H9 (cell line): Measurements from ENCODE around the gene PRRT2. TPM values are rescaled to one million over a fixed set of nuclear protein-coding genes. Genes with fewer than 3 reads are reported as not detected.

Source experiments
- DNase-seq: peaks from one replicate; pipeline ENCODE4 v3.0.0-alpha.2; 2017
- H2AFZ ChIP-seq: one replicate; pipeline ENCODE4 v1.6.1; 2013; ENCODE audit warnings: mild to moderate bottlenecking, low read length, control low read depth, moderate library complexity
- H2AK5ac ChIP-seq: 2 replicates; pipeline ENCODE4 v1.6.1; 2013; ENCODE audit warnings: low read length, control low read depth, mixed read lengths; ENCODE audit not compliant: insufficient read length
- H2BK120ac ChIP-seq: one replicate; pipeline ENCODE4 v1.6.1; 2013; ENCODE audit warnings: low read depth, mild to moderate bottlenecking, low read length, control low read depth, inconsistent platforms; ENCODE audit not compliant: poor library complexity, severe bottlenecking
- H2BK12ac ChIP-seq: 2 replicates; pipeline ENCODE4 v1.6.1; 2013; ENCODE audit warnings: low read length, control low read depth, mixed read lengths, low read depth; ENCODE audit not compliant: insufficient read length
- H2BK15ac ChIP-seq: 2 replicates; pipeline ENCODE4 v1.6.1; 2013; ENCODE audit warnings: low read depth, low read length, control low read depth
- H2BK20ac ChIP-seq: one replicate; pipeline ENCODE4 v1.6.1; 2013; ENCODE audit warnings: low read depth, mild to moderate bottlenecking, low read length, control low read depth, inconsistent platforms; ENCODE audit not compliant: poor library complexity, severe bottlenecking
- H2BK5ac ChIP-seq: 2 replicates; pipeline ENCODE4 v1.6.1; 2013; ENCODE audit warnings: low read length, control low read depth, mixed read lengths; ENCODE audit not compliant: insufficient read length
- H3K14ac ChIP-seq: 2 replicates; pipeline ENCODE4 v1.6.1; 2013; ENCODE audit warnings: low read length, control low read depth; ENCODE audit not compliant: insufficient read depth
- H3K18ac ChIP-seq: 2 replicates; pipeline ENCODE4 v1.6.1; 2013; ENCODE audit warnings: low read depth, mild to moderate bottlenecking, mixed read lengths, low read length, control low read depth; ENCODE audit not compliant: insufficient read length
- H3K23ac ChIP-seq: 2 replicates; pipeline ENCODE4 v1.6.1; 2013; ENCODE audit warnings: low read length, control low read depth, mixed read lengths, low read depth; ENCODE audit not compliant: insufficient read length
- H3K23me2 ChIP-seq: 2 replicates; pipeline ENCODE4 v1.6.1; 2013; ENCODE audit warnings: low read depth, mild to moderate bottlenecking, mixed read lengths, low read length, control low read depth; ENCODE audit not compliant: insufficient read length, poor library complexity, severe bottlenecking
- H3K27ac ChIP-seq: 2 replicates; pipeline ENCODE4 v1.5.1; 2013; ENCODE audit warnings: low read length, control low read depth, mixed read lengths, low read depth; ENCODE audit not compliant: insufficient read length
- H3K27me3 ChIP-seq: 2 replicates; pipeline ENCODE4 v1.6.1; 2013; ENCODE audit warnings: low read length, control low read depth, inconsistent platforms; ENCODE audit not compliant: insufficient read depth
- H3K4ac ChIP-seq: 2 replicates; pipeline ENCODE4 v1.6.1; 2013; ENCODE audit warnings: low read depth, mild to moderate bottlenecking, control low read depth, inconsistent platforms, low read length, moderate library complexity
- H3K4me1 ChIP-seq: 2 replicates; pipeline ENCODE4 v1.6.1; 2013; ENCODE audit warnings: low read length, control low read depth, inconsistent platforms; ENCODE audit not compliant: insufficient read depth
- H3K4me2 ChIP-seq: 2 replicates; pipeline ENCODE4 v1.6.1; 2013; ENCODE audit warnings: low read length, control low read depth, mixed read lengths; ENCODE audit not compliant: insufficient read length, insufficient read depth
- H3K56ac ChIP-seq: 2 replicates; pipeline ENCODE4 v1.6.1; 2013; ENCODE audit warnings: low read depth, mild to moderate bottlenecking, mixed read lengths, low read length, control low read depth; ENCODE audit not compliant: insufficient read length
- H3K79me1 ChIP-seq: 2 replicates; pipeline ENCODE4 v1.6.1; 2013; ENCODE audit warnings: low read depth, mild to moderate bottlenecking, moderate library complexity, low read length, control low read depth, inconsistent platforms; ENCODE audit not compliant: insufficient read depth, poor library complexity, severe bottlenecking
- H3K79me2 ChIP-seq: 2 replicates; pipeline ENCODE4 v1.6.1; 2013; ENCODE audit warnings: low read length, control low read depth, inconsistent platforms; ENCODE audit not compliant: insufficient read depth
- H3K9ac ChIP-seq: 2 replicates; pipeline ENCODE4 v1.6.1; 2013; ENCODE audit warnings: low read length, control low read depth, mixed read lengths; ENCODE audit not compliant: insufficient read length; ENCODE audit errors: extremely low read depth
- H3K9me3 ChIP-seq: one replicate; pipeline ENCODE4 v1.6.1; 2013; ENCODE audit warnings: low read depth, low read length, inconsistent platforms; ENCODE audit not compliant: control insufficient read depth
- H3T11ph ChIP-seq: one replicate; pipeline ENCODE4 v1.6.1; 2013; ENCODE audit warnings: mild to moderate bottlenecking, low read length, control low read depth, inconsistent platforms
- H4K20me1 ChIP-seq: one replicate; pipeline ENCODE4 v1.6.1; 2013; ENCODE audit not compliant: control insufficient read depth, insufficient read length, insufficient read depth
- H4K5ac ChIP-seq: 2 replicates; pipeline ENCODE4 v1.6.1; 2013; ENCODE audit warnings: low read depth, mild to moderate bottlenecking, mixed read lengths, low read length, control low read depth; ENCODE audit not compliant: insufficient read length
- H4K8ac ChIP-seq: replicated peaks from 2 replicates; pipeline ENCODE4 v1.6.1; 2013; ENCODE audit warnings: low read length, control low read depth, mixed read lengths, low read depth; ENCODE audit not compliant: insufficient read length
- H4K91ac ChIP-seq: 2 replicates; pipeline ENCODE4 v1.6.1; 2013; ENCODE audit warnings: low read depth, mild to moderate bottlenecking, moderate library complexity, mixed read lengths, low read length, control low read depth; ENCODE audit not compliant: insufficient read length
- H3K27ac Mint-ChIP-seq, 3 experiments: 2 replicates in 2 of 3; 3 replicates in 1 of 3; pipeline ENCODE4 v1.8.0; 2020 to 2021; ENCODE audit warnings: mixed read lengths in 3 of 3, mild to moderate bottlenecking in 1 of 3, moderate library complexity in 1 of 3
- H3K27me3 Mint-ChIP-seq: 2 replicates; pipeline ENCODE4 v1.8.0; 2021; ENCODE audit warnings: low read depth, mild to moderate bottlenecking, moderate library complexity, mixed read lengths
- H3K36me3 Mint-ChIP-seq, 3 experiments: 2 replicates in 2 of 3; 3 replicates in 1 of 3; pipeline ENCODE4 v1.8.0; 2020 to 2021; ENCODE audit warnings: low read depth in 3 of 3, mixed read lengths in 3 of 3; ENCODE audit not compliant: insufficient read depth in 1 of 3
- H3K4me1 Mint-ChIP-seq, 2 experiments: 2 replicates each; pipeline ENCODE4 v1.8.0; 2020; ENCODE audit warnings: mixed read lengths in 2 of 2
- H3K4me3 Mint-ChIP-seq, 2 experiments: 2 replicates in 1 of 2; 3 replicates in 1 of 2; pipeline ENCODE4 v1.8.0; 2020 to 2021; ENCODE audit warnings: mild to moderate bottlenecking in 2 of 2, mixed read lengths in 2 of 2, moderate library complexity in 1 of 2
- H3K9me3 Mint-ChIP-seq, 2 experiments: 2 replicates in 1 of 2; 3 replicates in 1 of 2; pipeline ENCODE4 v1.8.0; 2020; ENCODE audit warnings: mild to moderate bottlenecking in 2 of 2, mixed read lengths in 2 of 2, moderate library complexity in 1 of 2
- CTCF ChIP-seq: fragments of 200-600 bp; sonication (generic); conservative IDR thresholded peaks from 3 replicates; pipeline ENCODE4 v1.8.0; 2021; ENCODE audit warnings: antibody characterized with exemption, mild to moderate bottlenecking
- WGBS: extraction: QIAGEN DNeasy Blood & Tissue Kit; methylation state at CpG from one replicate; pipeline ENCODE4 v1.1.7; 2013; ENCODE audit warnings: missing lambda C conversion rate, low lambda C conversion rate, mixed read lengths; ENCODE audit not compliant: insufficient read length; ENCODE audit errors: extremely low coverage; 5-methylcytosine and 5-hydroxymethylcytosine counted together
- total RNA-seq: library from RNA; stranded (reverse); gene quantifications from 2 replicates; pipeline ENCODE4 v1.2.1, GENCODE V29; 2021

Gene PRRT2
- total RNA-seq, 1 experiment from 2014 or later: 14.6 TPM

- WGBS: no CpG with 5 or more reads among the region's 11 CpGs
- Histone ChIP-seq H3K4ac (no peak overlapping the region), H3K4me1 (peaks cover 2% of the 10 kb centered on the region; the same call in 1 of the 2 replicates), H3K56ac (no peak overlapping the region), H3K18ac (no peak overlapping the region), H3K27me3 (no peaks in the 10 kb centered on the region), H3K23me2 (peaks cover 4% of the 10 kb centered on the region), H3T11ph (no peak overlapping the region), H2AK5ac (no peak overlapping the region), H3K79me1 (no peaks in the 10 kb centered on the region), H2BK120ac (no peak overlapping the region), H3K23ac (no peak overlapping the region), H3K9ac (no peak overlapping the region), H3K79me2 (no peaks in the 10 kb centered on the region), H2BK5ac (no peak overlapping the region), H2BK20ac (no peak overlapping the region), H2BK12ac (no peak overlapping the region), H4K8ac (no peak overlapping the region), H4K5ac (no peak overlapping the region), H3K9me3 (no peaks in the 10 kb centered on the region), H2AFZ (no peak overlapping the region), H4K91ac (no peak overlapping the region), H3K14ac (no peak overlapping the region), H4K20me1 (no peaks in the 10 kb centered on the region), H3K27ac (no peak overlapping the region), H2BK15ac (no peak overlapping the region), H3K4me2 (no peak overlapping the region)
- H3K4me3 Mint-ChIP-seq: no peak overlapping the region
- H3K9me3 Mint-ChIP-seq: no peaks in the 10 kb centered on the region
- H3K36me3 Mint-ChIP-seq: no peaks in the 10 kb centered on the region
- peaks cover 3 to 5% of the 10 kb centered on the region in 2 experiments for H3K4me1 Mint-ChIP-seq
- no peaks in the 10 kb centered on the region; the same call in 1 of the 2 replicates for H3K27me3 Mint-ChIP-seq
- H3K27ac Mint-ChIP-seq: no peak overlapping the region
- no peak for TF ChIP-seq CTCF
- no peak for DNase-seq
Observed at GRCh38 chr16:29830774-29831173, 18.8 kb downstream of the PRRT2 start.
